ENCODE measurements around the gene CTSO. TPM values are rescaled to one million over a fixed set of nuclear protein-coding genes. Genes with fewer than 3 reads are reported as not detected.

The CTSO gene
- total and polyA plus RNA-seq, 4 donors, result 8.0 to 58.3 (median 15.2) TPM

DNA sequence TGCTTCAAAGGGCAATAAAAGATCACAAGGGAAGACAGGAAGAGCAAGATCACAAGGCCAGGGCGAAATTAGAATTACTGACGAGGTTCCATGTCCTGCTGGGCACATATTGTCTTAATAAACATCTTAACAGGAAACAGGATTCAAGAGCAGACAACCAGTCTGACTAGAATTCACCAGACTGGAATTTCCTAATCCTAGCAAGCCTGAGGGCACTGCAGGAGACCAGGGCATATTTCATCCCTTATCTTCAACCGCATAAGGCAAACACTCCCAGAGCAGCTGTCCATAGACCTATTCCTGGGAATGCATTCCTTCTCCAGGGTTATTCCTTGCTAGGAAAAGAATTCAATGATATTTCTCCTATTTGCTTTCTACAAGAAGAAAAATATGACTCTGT lies 62.6 kb downstream of the CTSO start:
- Histone ChIP-seq H3K4me3 (no peak overlapping the region), H3K27me3 (ENCODE audit: control insufficient read depth in 3 of 3, insufficient read depth in 3 of 3, low read length in 2 of 3) (no peaks in the 10 kb centered on the region), H3K4me1 (ENCODE audit: control insufficient read depth in 5 of 5, insufficient read depth in 5 of 5, low read length in 5 of 5) (peaks cover 0 to 15% (median 0%) of the 10 kb centered on the region in 5 donors), H3K27ac (ENCODE audit: low read depth in 1 of 2, low read length in 1 of 2) (no peak overlapping the region), H3K36me3 (ENCODE audit: control insufficient read depth in 4 of 4, insufficient read depth in 4 of 4, low read length in 4 of 4) (no peaks in the 10 kb centered on the region), H3K9me3 (ENCODE audit: control insufficient read depth in 4 of 4, insufficient read depth in 3 of 4, low read length in 3 of 4) (no peaks in the 10 kb centered on the region), H3K9ac (ENCODE audit: insufficient read depth in 1 of 2, low read length in 2 of 2) (no peak overlapping the region)
- no peak for ATAC-seq (ENCODE audit: insufficient read depth, low FRiP score)
- no peak for TF ChIP-seq CTCF (IDR thresholded peaks at IDR 0.05; ENCODE audit: control extremely low read depth, extremely low read depth)
- 65 to 66% methylated on average over 3 of the region's 3 CpGs for WGBS, 2 donors
- DNase-seq, result no peak

GRCh38 chr4:155889946-155890345 lies 63.7 kb downstream of the CTSO start:
- no peak overlapping the region for H3K9ac ChIP-seq (ENCODE audit: insufficient read depth in 1 of 2, low read length in 2 of 2)
- peaks cover 0 to 15% (median 0%) of the 10 kb centered on the region in 5 donors for H3K4me1 ChIP-seq (ENCODE audit: control insufficient read depth in 5 of 5, insufficient read depth in 5 of 5, low read length in 5 of 5)
- no peaks in the 10 kb centered on the region for H3K9me3 ChIP-seq (ENCODE audit: control insufficient read depth in 4 of 4, insufficient read depth in 3 of 4, low read length in 3 of 4)
- no peaks in the 10 kb centered on the region for H3K36me3 ChIP-seq (ENCODE audit: control insufficient read depth in 4 of 4, insufficient read depth in 4 of 4, low read length in 4 of 4)
- no peak for ATAC-seq (ENCODE audit: insufficient read depth, low FRiP score)
- H3K27ac ChIP-seq (ENCODE audit: low read depth in 1 of 2, low read length in 1 of 2), result no peak overlapping the region
- 77 to 82% methylated on average over 2 of the region's 2 CpGs for WGBS, 2 donors
- no peaks in the 10 kb centered on the region for H3K27me3 ChIP-seq (ENCODE audit: control insufficient read depth in 3 of 3, insufficient read depth in 3 of 3, low read length in 2 of 3)
- DNase-seq, result peak in 2 of 3 donors; percentile 18 to 29
- no peak for TF ChIP-seq CTCF (IDR thresholded peaks at IDR 0.05; ENCODE audit: control extremely low read depth, extremely low read depth)
- no peak overlapping the region for H3K4me3 ChIP-seq

DNA sequence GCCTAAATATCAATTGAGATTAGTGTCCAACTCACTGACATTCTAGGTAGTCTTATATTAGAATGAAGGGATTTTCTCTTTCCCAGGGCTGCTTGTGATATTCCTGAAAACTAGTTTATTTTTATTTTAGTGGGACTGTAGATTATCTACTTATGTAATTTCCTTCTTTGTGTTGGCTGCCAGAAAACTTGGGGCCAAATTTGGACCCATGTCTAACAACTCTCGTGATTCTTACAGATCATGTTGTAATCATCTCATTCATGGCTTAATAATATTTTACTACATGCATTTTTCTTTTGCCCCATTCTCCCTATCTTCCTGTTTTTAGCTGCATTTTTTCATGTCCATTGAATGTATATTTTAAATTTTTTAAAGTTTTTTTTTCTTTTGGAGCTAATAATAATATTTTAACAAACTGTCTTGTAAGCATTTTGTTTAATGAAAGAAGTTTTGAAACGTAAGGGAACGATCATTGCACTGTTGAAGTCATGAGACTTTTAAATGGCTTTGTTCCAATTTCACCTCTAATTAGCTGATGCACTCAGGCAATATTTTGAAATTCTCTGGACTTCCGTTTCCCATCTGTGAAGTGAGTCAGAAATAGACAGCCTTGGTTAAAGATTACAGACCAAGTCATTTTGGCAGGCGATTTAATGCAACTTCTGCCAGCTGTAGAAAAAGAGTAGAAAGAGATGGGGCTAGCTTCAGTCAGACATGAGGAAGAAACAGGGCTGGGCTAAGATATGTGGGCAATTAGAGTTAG lies 64.5 kb downstream of the CTSO start:
- WGBS, 2 donors, result 32 to 47% methylated on average over 5 of the region's 5 CpGs
- Histone ChIP-seq H3K36me3 (ENCODE audit: control insufficient read depth in 4 of 4, insufficient read depth in 4 of 4, low read length in 4 of 4) (no peaks in the 10 kb centered on the region), H3K4me3 (no peak overlapping the region), H3K9ac (ENCODE audit: insufficient read depth in 1 of 2, low read length in 2 of 2) (no peak overlapping the region), H3K4me1 (ENCODE audit: control insufficient read depth in 5 of 5, insufficient read depth in 5 of 5, low read length in 5 of 5) (peaks cover 0 to 15% (median 0%) of the 10 kb centered on the region in 5 donors), H3K9me3 (ENCODE audit: control insufficient read depth in 4 of 4, insufficient read depth in 3 of 4, low read length in 3 of 4) (no peaks in the 10 kb centered on the region), H3K27me3 (ENCODE audit: control insufficient read depth in 3 of 3, insufficient read depth in 3 of 3, low read length in 2 of 3) (no peaks in the 10 kb centered on the region), H3K27ac (ENCODE audit: low read depth in 1 of 2, low read length in 1 of 2) (no peak overlapping the region)
- no peak for TF ChIP-seq CTCF (IDR thresholded peaks at IDR 0.05; ENCODE audit: control extremely low read depth, extremely low read depth)
- ATAC-seq (ENCODE audit: insufficient read depth, low FRiP score) (peak; percentile 81), DNase-seq (peak; percentile 42 to 90 (median 85))

Measured in lung (tissue), 12 donors.